MG63 (cell line): Measurements from ENCODE around the gene TYW5. TPM values are rescaled to one million over a fixed set of nuclear protein-coding genes. Genes with fewer than 3 reads are reported as not detected.
A peak's percentile ranks its signal among the peaks of the same experiment; 100 is the strongest.

Experiments used
- DNase-seq: peaks from one replicate; pipeline ENCODE4 v3.0.0-alpha.2; 2020
- H3K27me3 ChIP-seq: fragments of 250-450 bp; sonication (Bioruptor Pico); 2 replicates; pipeline ENCODE4 v1.5.1; 2020; ENCODE audit warnings: mild to moderate bottlenecking, moderate library complexity
- H3K36me3 ChIP-seq: fragments of 250-450 bp; sonication (Bioruptor Pico); 2 replicates; pipeline ENCODE4 v1.5.1; 2020; ENCODE audit warnings: mild to moderate bottlenecking, moderate library complexity
- H3K4me3 ChIP-seq: fragments of 250-450 bp; sonication (Bioruptor Pico); 2 replicates; pipeline ENCODE4 v1.5.1; 2020; ENCODE audit warnings: mild to moderate bottlenecking, moderate library complexity
- H3K9me3 ChIP-seq: fragments of 250-450 bp; sonication (Bioruptor Pico); 2 replicates; pipeline ENCODE4 v1.5.1; 2020; ENCODE audit warnings: mild to moderate bottlenecking, moderate library complexity
- total RNA-seq: library from RNA; depleted of rRNA; stranded (reverse); fragments of >200 nt; shearing (Covaris generic); gene quantifications from 2 replicates; pipeline ENCODE4 v1.2.3, GENCODE V29; 2014; ENCODE audit warnings: low replicate concordance

The TYW5 gene
- total RNA-seq, 1 experiment from 2014 or later, result 3.6 TPM

- Histone ChIP-seq H3K27me3 (no peaks in the 10 kb centered on the region), H3K4me3 (no peak overlapping the region), H3K36me3 (no peaks in the 10 kb centered on the region), H3K9me3 (no peaks in the 10 kb centered on the region)
- DNase-seq, result peak; percentile 62
Measured at GRCh38 chr2:199979832-199980628, 24.7 kb upstream of the TYW5 start.

GRCh38 chr2:199979398-199979797 lies 24.1 kb upstream of the TYW5 start:
- no peaks in the 10 kb centered on the region for H3K27me3 ChIP-seq
- no peak overlapping the region for H3K4me3 ChIP-seq
- DNase-seq, result no peak

GRCh38 chr2:199977984-199978415 lies 22.7 kb upstream of the TYW5 start:
- no peaks in the 10 kb centered on the region for H3K27me3 ChIP-seq
- no peaks in the 10 kb centered on the region for H3K36me3 ChIP-seq
- no peak overlapping the region for H3K4me3 ChIP-seq
- no peaks in the 10 kb centered on the region for H3K9me3 ChIP-seq
- DNase-seq, result peak; percentile 65

More at GRCh38 chr2:199979398-199979797, 24.1 kb upstream of the TYW5 start:
- Histone ChIP-seq H3K36me3 (no peaks in the 10 kb centered on the region), H3K9me3 (no peaks in the 10 kb centered on the region)

- Histone ChIP-seq H3K9me3 (no peaks in the 10 kb centered on the region), H3K36me3 (no peaks in the 10 kb centered on the region), H3K27me3 (no peaks in the 10 kb centered on the region), H3K4me3 (no peak overlapping the region)
- DNase-seq, result no peak
Measured at GRCh38 chr2:199975273-199975895, 20.1 kb upstream of the TYW5 start.

GRCh38 chr2:199973703-199974102 lies 18.4 kb upstream of the TYW5 start:
- Histone ChIP-seq H3K9me3 (no peaks in the 10 kb centered on the region), H3K36me3 (no peaks in the 10 kb centered on the region), H3K4me3 (no peak overlapping the region), H3K27me3 (no peaks in the 10 kb centered on the region)
- DNase-seq, result no peak

- Histone ChIP-seq H3K27me3 (no peaks in the 10 kb centered on the region), H3K9me3 (no peaks in the 10 kb centered on the region), H3K36me3 (peaks cover 3% of the 10 kb centered on the region), H3K4me3 (no peak overlapping the region)
- DNase-seq, result no peak
Measured at GRCh38 chr2:199972088-199972626, 16.9 kb upstream of the TYW5 start.

- Histone ChIP-seq H3K9me3 (no peaks in the 10 kb centered on the region), H3K36me3 (peaks cover 16% of the 10 kb centered on the region), H3K4me3 (no peak overlapping the region), H3K27me3 (no peaks in the 10 kb centered on the region)
- no peak for DNase-seq
Measured at GRCh38 chr2:199968126-199968525, 12.8 kb upstream of the TYW5 start.

GRCh38 chr2:199966976-199967375 lies 11.7 kb upstream of the TYW5 start:
- Histone ChIP-seq H3K27me3 (no peaks in the 10 kb centered on the region), H3K4me3 (no peak overlapping the region), H3K36me3 (peaks cover 25% of the 10 kb centered on the region), H3K9me3 (no peaks in the 10 kb centered on the region)
- no peak for DNase-seq

GRCh38 chr2:199966405-199966804 lies 11.1 kb upstream of the TYW5 start:
- H3K4me3 ChIP-seq, result no peak overlapping the region
- H3K9me3 ChIP-seq, result no peaks in the 10 kb centered on the region
- no peaks in the 10 kb centered on the region for H3K27me3 ChIP-seq
- peaks cover 29% of the 10 kb centered on the region for H3K36me3 ChIP-seq
- DNase-seq, result no peak

GRCh38 chr2:199962203-199962602 lies 6.9 kb upstream of the TYW5 start:
- H3K36me3 ChIP-seq, result peaks cover 61% of the 10 kb centered on the region
- no peaks in the 10 kb centered on the region for H3K27me3 ChIP-seq
- no peak for DNase-seq
- H3K4me3 ChIP-seq, result no peak overlapping the region
- H3K9me3 ChIP-seq, result no peaks in the 10 kb centered on the region

- H3K27me3 ChIP-seq, result no peaks in the 10 kb centered on the region
- DNase-seq, result no peak
- H3K9me3 ChIP-seq, result no peaks in the 10 kb centered on the region
- no peak overlapping the region for H3K4me3 ChIP-seq
- peaks cover 53% of the 10 kb centered on the region for H3K36me3 ChIP-seq
Measured at GRCh38 chr2:199958014-199958413, 2.7 kb upstream of the TYW5 start.

GRCh38 chr2:199956062-199956380 lies 730 bp upstream of the TYW5 start:
- Histone ChIP-seq H3K27me3 (no peaks in the 10 kb centered on the region), H3K4me3 (peak overlapping the region; percentile 95), H3K9me3 (no peaks in the 10 kb centered on the region), H3K36me3 (peaks cover 38% of the 10 kb centered on the region)
- no peak for DNase-seq

- no peaks in the 10 kb centered on the region for H3K9me3 ChIP-seq
- no peak for DNase-seq
- H3K27me3 ChIP-seq, result no peaks in the 10 kb centered on the region
Measured at GRCh38 chr2:199955007-199955338, 318 bp downstream of the TYW5 start.

GRCh38 chr2:199951023-199951422 lies 4.3 kb downstream of the TYW5 start:
- Histone ChIP-seq H3K36me3 (peaks cover 16% of the 10 kb centered on the region), H3K27me3 (no peaks in the 10 kb centered on the region), H3K4me3 (no peak overlapping the region), H3K9me3 (no peaks in the 10 kb centered on the region)
- DNase-seq, result no peak

More at GRCh38 chr2:199955007-199955338, 318 bp downstream of the TYW5 start:
- peak overlapping the region; percentile 95 for H3K4me3 ChIP-seq
- peaks cover 30% of the 10 kb centered on the region for H3K36me3 ChIP-seq

- Histone ChIP-seq H3K27me3 (no peaks in the 10 kb centered on the region), H3K4me3 (no peak overlapping the region), H3K36me3 (peaks cover 12% of the 10 kb centered on the region), H3K9me3 (no peaks in the 10 kb centered on the region)
- DNase-seq, result no peak
Measured at GRCh38 chr2:199950396-199950795, 4.9 kb downstream of the TYW5 start.

GRCh38 chr2:199946836-199947235 lies 8.5 kb downstream of the TYW5 start:
- peaks cover 24% of the 10 kb centered on the region for H3K36me3 ChIP-seq
- H3K9me3 ChIP-seq, result no peaks in the 10 kb centered on the region
- H3K27me3 ChIP-seq, result no peaks in the 10 kb centered on the region
- no peak overlapping the region for H3K4me3 ChIP-seq
- no peak for DNase-seq

GRCh38 chr2:199946196-199946595 lies 9.1 kb downstream of the TYW5 start:
- H3K36me3 ChIP-seq, result peaks cover 24% of the 10 kb centered on the region

GRCh38 chr2:199943373-199943772 lies 11.9 kb downstream of the TYW5 start:
- Histone ChIP-seq H3K9me3 (no peaks in the 10 kb centered on the region), H3K4me3 (no peak overlapping the region), H3K27me3 (no peaks in the 10 kb centered on the region), H3K36me3 (peaks cover 39% of the 10 kb centered on the region)
- no peak for DNase-seq

More at GRCh38 chr2:199946196-199946595, 9.1 kb downstream of the TYW5 start:
- Histone ChIP-seq H3K27me3 (no peaks in the 10 kb centered on the region), H3K4me3 (no peak overlapping the region), H3K9me3 (no peaks in the 10 kb centered on the region)
- no peak for DNase-seq
